Myocyte (in vitro differentiated cells): ENCODE results near the gene DDIT3. TPM values are rescaled to one million over a fixed set of nuclear protein-coding genes. Genes with fewer than 3 reads are reported as not detected.
"Not testable (repeated sequence)": the region's sequence is repeated elsewhere in the genome, so short reads cannot be mapped to it uniquely, and the experiment has no call there.

ENCODE experiments used
- DNase-seq: peaks from one replicate; pipeline ENCODE4 v3.0.0-alpha.2; 2012; ENCODE audit warnings: low read depth
- total RNA-seq: library from RNA; depleted of rRNA; stranded (reverse); fragments of >200 nt; gene quantifications from 2 replicates; pipeline ENCODE4 v1.2.3, GENCODE V29; 2014

Gene DDIT3
- total RNA-seq, 1 donor from 2014 or later, result 37.1 TPM

GRCh38 chr12:57526477-57527126 is 6.3 kb upstream of the DDIT3 start:
- DNase-seq, result no peak

GRCh38 chr12:57525615-57526383 is 5.5 kb upstream of the DDIT3 start:
- DNase-seq, result no peak

GRCh38 chr12:57524814-57525614 is 4.7 kb upstream of the DDIT3 start:
- DNase-seq, result peak; percentile 32

- no peak for DNase-seq
Observed at GRCh38 chr12:57523706-57524614, 3.6 kb upstream of the DDIT3 start.

GRCh38 chr12:57522887-57523705 is 2.8 kb upstream of the DDIT3 start:
- DNase-seq, result peak; percentile 41

GRCh38 chr12:57522011-57522886 is 1.9 kb upstream of the DDIT3 start, which contains the start of gene MBD6:
Gene MBD6, plus strand, starts transcription at chr12:57522824. Its CDS starts 1,480 bp downstream, at chr12:57524304.
- DNase-seq, result peak; percentile 94

- DNase-seq, result no peak
Observed at GRCh38 chr12:57521525-57522010, 1.3 kb upstream of the DDIT3 start.

- DNase-seq, result peak; percentile 65
Observed at GRCh38 chr12:57519796-57520052, 590 bp downstream of the DDIT3 start.

GRCh38 chr12:57518920-57519795 is 1.2 kb downstream of the DDIT3 start:
- peak; percentile 39 for DNase-seq

GRCh38 chr12:57518176-57518919 is 2.0 kb downstream of the DDIT3 start:
- DNase-seq, result peak; percentile 10

- not testable (repeated sequence) for DNase-seq
Observed at GRCh38 chr12:57517718-57518117, 2.6 kb downstream of the DDIT3 start.

GRCh38 chr12:57517187-57517586 is 3.1 kb downstream of the DDIT3 start:
- peak; percentile 67 for DNase-seq

- DNase-seq, result no peak
Observed at GRCh38 chr12:57516617-57517153, 3.6 kb downstream of the DDIT3 start.

GRCh38 chr12:57515934-57516541 is 4.3 kb downstream of the DDIT3 start:
- DNase-seq, result no peak

- no peak for DNase-seq
Observed at GRCh38 chr12:57515408-57515933, 4.8 kb downstream of the DDIT3 start.

- DNase-seq, result no peak
Observed at GRCh38 chr12:57514720-57515407, 5.5 kb downstream of the DDIT3 start.
